GM12872 (cell line): ENCODE data around the gene DEGS1.

ENCODE experiments used
- CTCF ChIP-seq: IDR thresholded peaks from 3 replicates; pipeline ENCODE4 v1.5.1; 2011; ENCODE audit warnings: low read depth, mild to moderate bottlenecking, low read length, moderate library complexity; ENCODE audit not compliant: insufficient read depth

The DEGS1 gene

DNA sequence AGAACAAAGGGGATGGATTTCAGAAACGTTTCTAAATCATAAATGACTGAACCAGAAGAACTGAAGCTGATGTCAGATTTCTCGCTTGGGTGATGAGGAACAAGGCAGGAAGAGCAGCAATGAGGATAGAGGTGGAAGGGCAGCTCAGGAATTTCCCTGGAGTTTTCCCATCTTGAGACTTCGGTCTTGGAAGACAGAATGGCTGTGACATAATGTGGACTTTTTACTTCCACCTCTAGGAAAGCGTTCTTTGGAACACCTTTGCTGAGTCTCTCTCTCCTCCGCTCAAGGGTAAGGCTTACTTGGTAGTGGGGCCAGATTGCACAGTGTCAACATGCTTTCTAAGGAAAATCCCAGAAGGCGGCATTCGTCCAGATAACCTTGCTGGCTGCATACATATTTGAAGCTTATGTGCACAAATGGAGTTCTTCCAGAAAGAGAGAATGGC lies 36.6 kb downstream of the DEGS1 start:
- TF ChIP-seq CTCF = no peak

DNA sequence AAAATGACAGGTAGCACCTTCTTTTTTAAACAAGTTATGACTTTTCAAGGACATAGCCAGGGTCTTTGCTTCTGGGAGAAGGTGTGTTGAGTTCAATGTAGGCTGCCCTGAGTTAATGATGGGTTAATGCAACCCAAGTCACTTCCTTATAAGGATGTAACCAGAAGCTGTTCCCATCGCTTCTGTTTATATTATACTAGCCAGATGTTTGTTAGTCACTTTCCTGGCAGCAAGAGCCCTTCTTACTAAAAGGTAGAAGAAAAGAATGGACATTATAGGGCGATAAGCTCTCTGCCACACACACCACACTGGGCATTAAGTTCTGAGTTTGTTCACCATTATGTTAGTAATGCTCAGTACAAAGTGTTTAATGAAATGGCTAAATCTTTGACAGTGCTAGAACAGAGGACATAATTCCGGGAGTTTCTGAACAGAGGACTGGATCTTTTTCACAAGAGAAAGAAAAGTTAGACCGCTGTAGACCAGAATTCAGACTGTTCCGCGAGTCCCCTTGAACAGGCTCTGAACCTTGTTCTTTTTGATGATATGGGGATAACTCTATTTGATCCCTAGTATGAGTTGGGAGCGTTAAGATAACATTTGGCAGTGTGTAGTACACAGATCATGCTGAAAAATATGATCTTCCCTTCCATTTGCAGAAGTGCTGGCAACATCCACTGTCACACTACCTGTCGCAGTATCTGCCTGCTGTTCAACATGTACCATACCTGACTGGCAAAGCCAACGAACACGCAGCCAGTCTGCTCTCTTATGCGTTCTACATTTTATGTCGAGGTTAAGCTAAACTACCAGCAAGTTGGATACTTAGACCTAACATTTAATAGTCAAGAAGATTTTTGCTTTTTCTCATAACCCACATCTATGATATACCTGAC lies 41.0 kb downstream of the DEGS1 start:
- TF ChIP-seq CTCF = no peak

- TF ChIP-seq CTCF = no peak
Measured at GRCh38 chr1:224226849-224227502, 43.9 kb downstream of the DEGS1 start.

GRCh38 chr1:224234017-224234416 lies 51.0 kb downstream of the DEGS1 start:
- TF ChIP-seq CTCF = no peak

- no peak for TF ChIP-seq CTCF
Measured at GRCh38 chr1:224235813-224236493, 52.9 kb downstream of the DEGS1 start.

DNA sequence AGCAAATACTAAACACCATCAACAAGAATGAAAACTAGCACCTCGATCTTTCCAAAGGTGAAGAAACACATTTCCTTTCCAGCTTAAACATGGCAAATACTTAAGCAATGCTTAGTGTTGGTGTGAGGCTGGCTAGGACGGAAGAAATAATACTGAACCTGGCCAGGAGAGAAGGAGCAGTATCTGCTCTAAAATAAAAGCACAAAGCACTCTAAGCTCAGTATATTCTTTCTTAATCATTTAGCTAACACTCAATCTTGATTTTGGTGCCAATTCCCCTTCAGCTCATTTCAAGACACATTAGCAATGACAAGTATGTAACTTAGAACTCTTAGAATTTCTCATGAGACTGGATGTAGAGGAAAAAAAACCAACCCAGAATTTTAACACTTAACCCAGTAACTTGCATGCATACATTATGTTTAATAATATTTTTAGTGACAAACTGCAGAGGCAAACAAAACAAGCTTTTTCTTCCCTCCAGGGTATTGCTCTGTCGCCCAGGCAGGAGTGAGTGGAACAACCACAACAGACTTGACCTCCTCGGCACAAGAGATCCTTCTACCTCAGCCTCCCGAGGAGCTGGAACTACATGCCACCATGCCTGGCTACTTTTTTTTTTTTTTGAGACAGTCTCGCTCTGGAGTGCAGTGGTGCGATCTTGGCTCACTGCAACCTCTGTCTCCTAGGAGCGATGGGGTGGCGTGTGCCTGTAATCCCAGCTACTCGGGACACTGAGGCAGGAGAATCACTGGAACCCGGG lies 54.3 kb downstream of the DEGS1 start:
- no peak for TF ChIP-seq CTCF
